Mucosa of descending colon (tissue), 3 donors: ENCODE measurements around the gene RUNX1. TPM values are rescaled to one million over a fixed set of nuclear protein-coding genes. Genes with fewer than 3 reads are reported as not detected.

Experiments used
- ATAC-seq: fragments of 200-7000 bp; cut with Tn5 transposase; one replicate; pipeline ENCODE4 v1.9.1; 2020; ENCODE audit warnings: mild to moderate bottlenecking, moderate library complexity
- DNase-seq, 3 donors: peaks; one replicate each; pipeline ENCODE4 v3.0.0-alpha.2; 2020
- H3K36me3 ChIP-seq: fragments of 200-600 bp; one replicate; pipeline ENCODE4 v1.8.0; 2021; ENCODE audit warnings: low read depth, mild to moderate bottlenecking
- H3K4me1 ChIP-seq: fragments of 200-600 bp; one replicate; pipeline ENCODE4 v1.8.0; 2021; ENCODE audit warnings: low read depth, mild to moderate bottlenecking
- H3K4me3 ChIP-seq: fragments of 200-600 bp; one replicate; pipeline ENCODE4 v1.8.0; 2021; ENCODE audit warnings: mild to moderate bottlenecking
- H3K9me3 ChIP-seq: fragments of 200-600 bp; one replicate; pipeline ENCODE4 v1.8.0; 2021; ENCODE audit warnings: mild to moderate bottlenecking
- intact Hi-C, 2 donors: fragments of 100-400 bp; cut with DNase I in 1 of 2; cut with micrococcal nuclease in 1 of 2; formaldehyde crosslinking; loops; one replicate each; pipeline versions ENCODE4 v1.11.0 to v1.11.1; 2022; cut with DNase I, micrococcal nuclease
- total RNA-seq, 3 donors: library from RNA; stranded (reverse); fragmentation: NEBNext Ultra II Directional in 2 of 3; extraction: Animal tissue kit (Norgen Biotek cat#: 25700) in 2 of 3; gene quantifications; one replicate each; pipeline versions ENCODE4 v1.2.1 to v1.2.4, GENCODE V29; 2021 to 2023
- TF ChIP-seq, protein P1 (sequence below): fragments of 200-600 bp; IDR thresholded peaks from one replicate; pipeline ENCODE4 v1.8.0; 2022; ENCODE audit warnings: antibody characterized with exemption, mild to moderate bottlenecking
- donor health status: DM: no; HTN: no; CAD: no; lungs with moderate emphysema.
- donor health status: DM: no; HTN: no; CAD: no.
- donor health status: DM: no; HTN: yes; CAD: no.

The RUNX1 gene
- total RNA-seq, 3 donors from 2014 or later, result 16.5 to 29.4 (median 24.0) TPM

DNA sequence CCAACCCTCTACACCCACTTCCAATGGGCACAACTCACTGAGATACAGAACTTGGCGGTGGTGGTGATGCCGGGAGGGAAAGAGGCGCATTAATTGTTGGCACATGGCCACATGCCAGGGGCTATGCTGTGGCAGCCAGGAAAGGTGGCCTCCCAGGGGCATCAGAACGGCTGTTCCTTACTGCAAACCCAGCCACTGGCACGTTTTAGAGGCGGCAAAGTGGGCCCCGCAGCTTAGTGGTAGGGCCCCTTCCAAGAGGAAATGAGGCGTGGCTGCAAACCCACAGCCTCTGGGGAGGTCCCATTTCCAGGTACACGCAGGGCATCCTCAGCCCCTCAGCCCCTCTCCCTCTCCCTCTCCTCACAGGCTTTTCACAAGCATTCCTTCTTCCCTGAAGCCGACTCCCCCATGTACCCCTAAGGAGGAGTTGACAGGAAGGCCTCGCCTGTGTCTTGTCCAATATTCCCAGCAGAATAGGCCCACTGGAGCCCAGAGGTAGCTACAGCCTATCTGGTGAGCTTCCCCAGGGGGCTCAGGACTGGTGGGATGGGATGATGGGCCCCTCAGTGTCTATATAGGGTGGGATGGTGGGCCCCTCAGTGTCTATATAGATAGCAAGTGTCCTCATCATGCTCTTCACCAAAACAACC is 214.1 kb downstream of the RUNX1 start:
- no peak for ATAC-seq

DNA sequence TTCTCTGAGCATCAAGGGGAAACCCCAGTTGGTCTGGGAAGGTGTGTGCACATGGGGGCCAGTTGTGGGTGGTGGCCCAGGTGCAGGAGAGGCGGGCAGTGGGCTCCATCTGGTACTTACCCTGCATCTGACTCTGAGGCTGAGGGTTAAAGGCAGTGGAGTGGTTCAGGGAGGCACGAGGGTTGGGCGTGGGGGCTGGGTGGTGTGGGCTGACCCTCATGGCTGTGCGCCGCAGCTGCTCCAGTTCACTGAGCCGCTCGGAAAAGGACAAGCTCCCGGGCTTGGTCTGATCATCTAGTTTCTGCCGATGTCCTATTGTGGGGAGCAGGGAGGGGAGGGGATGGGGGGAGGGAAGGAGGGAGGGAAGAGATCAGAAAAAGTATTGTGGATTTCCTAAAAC is 214.8 kb downstream of the RUNX1 start:
- Histone ChIP-seq H3K36me3 (no peaks in the 10 kb centered on the region), H3K4me1 (no peaks in the 10 kb centered on the region), H3K4me3 (no peak overlapping the region), H3K9me3 (no peaks in the 10 kb centered on the region)
- ATAC-seq (no peak), DNase-seq (no peak)
- intact Hi-C loops, result no loop called here
- TF ChIP-seq, protein P1, sequence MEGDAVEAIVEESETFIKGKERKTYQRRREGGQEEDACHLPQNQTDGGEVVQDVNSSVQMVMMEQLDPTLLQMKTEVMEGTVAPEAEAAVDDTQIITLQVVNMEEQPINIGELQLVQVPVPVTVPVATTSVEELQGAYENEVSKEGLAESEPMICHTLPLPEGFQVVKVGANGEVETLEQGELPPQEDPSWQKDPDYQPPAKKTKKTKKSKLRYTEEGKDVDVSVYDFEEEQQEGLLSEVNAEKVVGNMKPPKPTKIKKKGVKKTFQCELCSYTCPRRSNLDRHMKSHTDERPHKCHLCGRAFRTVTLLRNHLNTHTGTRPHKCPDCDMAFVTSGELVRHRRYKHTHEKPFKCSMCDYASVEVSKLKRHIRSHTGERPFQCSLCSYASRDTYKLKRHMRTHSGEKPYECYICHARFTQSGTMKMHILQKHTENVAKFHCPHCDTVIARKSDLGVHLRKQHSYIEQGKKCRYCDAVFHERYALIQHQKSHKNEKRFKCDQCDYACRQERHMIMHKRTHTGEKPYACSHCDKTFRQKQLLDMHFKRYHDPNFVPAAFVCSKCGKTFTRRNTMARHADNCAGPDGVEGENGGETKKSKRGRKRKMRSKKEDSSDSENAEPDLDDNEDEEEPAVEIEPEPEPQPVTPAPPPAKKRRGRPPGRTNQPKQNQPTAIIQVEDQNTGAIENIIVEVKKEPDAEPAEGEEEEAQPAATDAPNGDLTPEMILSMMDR, result no peak

More for the DNA sequence above, 214.1 kb downstream of the RUNX1 start:
- no peak for DNase-seq
- intact Hi-C loops, result no loop called here
- Histone ChIP-seq H3K4me3 (no peak overlapping the region), H3K36me3 (no peaks in the 10 kb centered on the region), H3K4me1 (no peaks in the 10 kb centered on the region), H3K9me3 (no peaks in the 10 kb centered on the region)
- TF ChIP-seq, protein P1, result no peak

DNA sequence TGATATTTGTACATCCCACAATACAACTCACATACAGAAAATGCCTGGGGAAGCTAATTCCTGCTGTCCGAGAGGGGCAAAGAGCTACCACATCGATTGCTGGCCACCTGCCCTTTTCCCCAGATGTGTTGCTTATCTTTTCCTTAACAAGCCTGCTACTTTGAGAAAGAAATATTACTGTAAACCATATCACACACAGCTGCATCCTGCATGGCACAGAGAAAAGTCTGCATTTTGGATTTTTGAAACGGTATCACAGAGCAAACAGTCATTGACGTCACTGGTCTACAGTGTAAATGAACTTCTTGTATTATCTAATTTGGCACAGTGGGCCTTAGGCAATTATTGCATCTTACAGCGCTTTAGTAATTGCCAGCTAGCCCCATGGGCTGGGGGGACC is 215.6 kb downstream of the RUNX1 start:
- TF ChIP-seq, protein P1, result no peak
- H3K9me3 ChIP-seq, result no peaks in the 10 kb centered on the region
- ATAC-seq (no peak), DNase-seq (no peak)
- intact Hi-C loops, result no loop called here
- no peaks in the 10 kb centered on the region for H3K4me1 ChIP-seq
- no peak overlapping the region for H3K4me3 ChIP-seq
- H3K36me3 ChIP-seq, result no peaks in the 10 kb centered on the region

DNA sequence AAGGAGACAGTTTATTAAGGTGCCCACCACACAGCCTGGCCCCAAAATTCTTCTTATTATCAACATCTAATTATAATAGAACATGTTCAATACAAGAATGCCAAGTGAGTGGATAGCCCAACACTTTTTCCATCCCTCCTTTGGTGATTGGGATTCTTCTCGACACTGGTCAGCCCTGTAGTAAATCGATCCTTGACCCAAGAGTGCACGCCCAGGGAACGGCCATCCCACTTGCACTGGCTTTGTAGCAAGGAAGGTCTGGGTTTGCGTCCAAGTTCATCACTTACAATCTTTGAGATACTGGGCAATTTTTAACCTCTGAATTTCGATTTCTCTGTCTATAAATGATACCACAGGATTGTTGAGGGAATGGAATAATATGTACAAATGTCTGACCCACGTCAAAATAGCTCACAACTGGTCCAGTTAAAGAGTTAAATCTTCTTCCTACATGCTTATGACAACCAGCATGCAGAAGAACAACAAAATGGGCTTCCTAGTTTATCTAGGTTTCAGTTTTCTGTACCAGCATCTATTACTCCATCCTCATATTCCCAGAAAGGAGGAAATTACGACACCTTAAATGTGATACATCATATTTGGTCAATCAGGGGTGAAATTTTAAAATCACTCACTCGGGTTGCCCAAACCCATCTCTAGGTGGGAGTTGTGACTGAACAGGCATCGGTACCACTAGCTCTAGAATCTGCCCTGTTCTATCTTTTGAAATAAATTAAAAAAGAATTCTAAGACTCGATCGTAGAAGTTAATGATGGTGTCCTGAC is 218.5 kb downstream of the RUNX1 start:
- intact Hi-C loops, result no loop called here
- H3K36me3 ChIP-seq, result no peaks in the 10 kb centered on the region
- no peaks in the 10 kb centered on the region for H3K9me3 ChIP-seq
- DNase-seq, result no peak
- H3K4me3 ChIP-seq, result no peak overlapping the region
- H3K4me1 ChIP-seq, result no peaks in the 10 kb centered on the region
- TF ChIP-seq, protein P1, result no peak
- ATAC-seq, result no peak

DNA sequence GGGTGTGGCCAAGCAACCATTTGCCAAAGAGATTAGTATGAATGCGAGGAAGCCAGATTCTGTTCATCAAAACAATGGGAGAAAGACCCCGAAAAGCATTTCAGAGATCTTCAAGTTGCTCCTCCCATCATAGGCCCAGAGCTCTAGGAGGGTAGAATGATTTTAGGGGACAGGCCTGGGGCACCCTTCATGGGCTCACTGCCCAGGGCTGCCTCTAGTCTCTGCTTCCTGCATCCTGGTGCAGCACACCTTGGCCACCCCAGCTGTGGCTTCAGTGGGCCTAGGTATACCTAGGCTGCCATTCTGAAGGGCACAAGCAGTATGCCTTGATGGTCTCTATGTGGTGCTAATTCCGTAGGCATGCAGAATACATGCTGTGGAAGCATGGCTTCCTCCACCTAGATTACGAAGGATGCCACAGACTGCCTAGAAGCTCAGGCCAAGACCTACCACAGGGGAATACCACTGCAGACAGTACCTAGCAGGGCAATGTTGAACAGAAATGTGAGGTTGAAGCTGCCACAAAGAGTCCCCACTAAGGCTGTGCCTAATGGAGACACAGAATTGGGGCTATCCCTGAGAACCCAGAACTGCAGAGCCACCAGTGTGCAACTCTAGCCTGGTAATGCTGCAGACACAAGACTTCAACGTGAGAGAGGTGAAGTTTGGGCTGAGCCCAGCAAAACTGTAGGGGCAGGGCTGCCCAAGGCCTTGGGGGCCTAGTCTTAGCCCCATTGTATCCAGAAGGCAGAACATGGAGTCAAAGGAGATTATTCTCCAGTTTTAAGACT is 221.5 kb downstream of the RUNX1 start:
- Histone ChIP-seq H3K36me3 (no peaks in the 10 kb centered on the region), H3K4me1 (peaks cover 4% of the 10 kb centered on the region), H3K9me3 (no peaks in the 10 kb centered on the region), H3K4me3 (no peak overlapping the region)
- TF ChIP-seq, protein P1, result no peak
- intact Hi-C loops, result no loop called here
- no peak for DNase-seq
- ATAC-seq, result no peak
